Liver (tissue), 3 donors: ENCODE results near the gene POC5.

Experiments used
- ATF3 ChIP-seq: IDR thresholded peaks from 2 replicates; pipeline ENCODE4 v1.6.1; 2016; ENCODE audit warnings: antibody characterized with exemption
- CTCF ChIP-seq: fragments of 150-350 bp; IDR thresholded peaks from 2 replicates; pipeline ENCODE4 v1.5.1; 2017; ENCODE audit warnings: improper control_type of control experiment, low read depth, low read length; ENCODE audit not compliant: missing input control
- FOXA1 ChIP-seq: IDR thresholded peaks from 2 replicates; pipeline ENCODE4 v1.6.1; 2016; ENCODE audit warnings: antibody characterized with exemption
- HNF4G ChIP-seq: IDR thresholded peaks from 2 replicates; pipeline ENCODE4 v1.6.1; 2016; ENCODE audit warnings: antibody characterized with exemption
- MAX ChIP-seq: IDR thresholded peaks from 2 replicates; pipeline ENCODE4 v1.6.1; 2016; ENCODE audit warnings: antibody characterized with exemption
- RAD21 ChIP-seq, 2 donors: IDR thresholded peaks; 2 replicates each; pipeline ENCODE4 v1.6.1; 2016; ENCODE audit warnings: antibody characterized with exemption in 2 of 2, mild to moderate bottlenecking in 2 of 2
- TAF1 ChIP-seq: conservative IDR thresholded peaks from 2 replicates; pipeline ENCODE4 v1.6.1; 2016; ENCODE audit warnings: antibody characterized with exemption, mild to moderate bottlenecking
- YY1 ChIP-seq: IDR thresholded peaks from 2 replicates; pipeline ENCODE4 v1.6.1; 2016; ENCODE audit warnings: antibody characterized with exemption, mild to moderate bottlenecking
- donor health status: healthy.
- donor health status: healthy.

- no peak for TF ChIP-seq ATF3
- no peak for TF ChIP-seq CTCF
- no peak for TF ChIP-seq FOXA1
- TF ChIP-seq RAD21 (IDR thresholded peaks at IDR 0.05) = no peak
- TF ChIP-seq TAF1 = no peak
- TF ChIP-seq MAX = no peak
- no peak for TF ChIP-seq YY1
- TF ChIP-seq HNF4G = no peak
Measured at GRCh38 chr5:75666801-75667200, 50.4 kb downstream of the POC5 start.
